ENCODE results near the gene KRT75. TPM values are rescaled to one million over a fixed set of nuclear protein-coding genes. Genes with fewer than 3 reads are reported as not detected.

KRT75 gene
- total RNA-seq, 1 donor from 2014 or later = not detected

DNA sequence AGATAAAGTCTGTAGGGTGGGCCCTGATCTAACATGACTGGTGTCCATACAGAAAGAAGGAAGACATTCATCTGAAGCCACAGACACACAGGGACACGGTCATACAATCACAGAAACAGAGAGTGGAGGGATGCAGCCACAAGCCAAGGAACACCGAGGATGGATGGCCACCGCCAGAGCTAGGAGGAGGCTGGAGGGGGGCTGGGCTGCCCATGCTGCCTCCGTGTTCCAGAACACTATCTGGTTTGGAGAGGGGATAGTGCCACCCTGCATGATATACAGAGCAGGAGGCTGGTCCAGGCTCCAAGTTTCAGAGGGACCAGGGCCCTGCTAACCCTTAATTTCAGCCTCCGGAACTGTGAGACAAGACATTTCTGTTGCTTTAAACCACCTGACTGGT, 8.7 kb downstream of the KRT75 start:
- no peaks in the 10 kb centered on the region for H3K79me2 ChIP-seq (ENCODE audit: low read depth)
- H3K36me3 ChIP-seq = no peaks in the 10 kb centered on the region
- no peak for DNase-seq (ENCODE audit: low spot score)
- Mint-ChIP-seq H3K4me3 (no peak overlapping the region), H3K27ac (peak overlapping the region; percentile 74), H3K4me1 (no peaks in the 10 kb centered on the region), H3K27me3 (ENCODE audit: insufficient read depth, low read depth) (peaks cover 8% of the 10 kb centered on the region), H3K9me3 (no peaks in the 10 kb centered on the region), H3K36me3 (no peaks in the 10 kb centered on the region)
- peaks cover 9% of the 10 kb centered on the region for H3K4me1 ChIP-seq
- TF ChIP-seq, protein P1, sequence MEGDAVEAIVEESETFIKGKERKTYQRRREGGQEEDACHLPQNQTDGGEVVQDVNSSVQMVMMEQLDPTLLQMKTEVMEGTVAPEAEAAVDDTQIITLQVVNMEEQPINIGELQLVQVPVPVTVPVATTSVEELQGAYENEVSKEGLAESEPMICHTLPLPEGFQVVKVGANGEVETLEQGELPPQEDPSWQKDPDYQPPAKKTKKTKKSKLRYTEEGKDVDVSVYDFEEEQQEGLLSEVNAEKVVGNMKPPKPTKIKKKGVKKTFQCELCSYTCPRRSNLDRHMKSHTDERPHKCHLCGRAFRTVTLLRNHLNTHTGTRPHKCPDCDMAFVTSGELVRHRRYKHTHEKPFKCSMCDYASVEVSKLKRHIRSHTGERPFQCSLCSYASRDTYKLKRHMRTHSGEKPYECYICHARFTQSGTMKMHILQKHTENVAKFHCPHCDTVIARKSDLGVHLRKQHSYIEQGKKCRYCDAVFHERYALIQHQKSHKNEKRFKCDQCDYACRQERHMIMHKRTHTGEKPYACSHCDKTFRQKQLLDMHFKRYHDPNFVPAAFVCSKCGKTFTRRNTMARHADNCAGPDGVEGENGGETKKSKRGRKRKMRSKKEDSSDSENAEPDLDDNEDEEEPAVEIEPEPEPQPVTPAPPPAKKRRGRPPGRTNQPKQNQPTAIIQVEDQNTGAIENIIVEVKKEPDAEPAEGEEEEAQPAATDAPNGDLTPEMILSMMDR (IDR thresholded peaks at IDR 0.05) = no peak
- TF ChIP-seq EZH2phosphoT487 (IDR thresholded peaks at IDR 0.05) (no peak), EZH2 (IDR thresholded peaks at IDR 0.05) (no peak)
- H4K20me1 ChIP-seq (ENCODE audit: low read depth) = no peaks in the 10 kb centered on the region
- H3K9ac ChIP-seq = no peak overlapping the region
- no peak overlapping the region for H3K4me3 ChIP-seq
- H3K27me3 ChIP-seq = no peaks in the 10 kb centered on the region
- H3K4me2 ChIP-seq = no peak overlapping the region
- no peak overlapping the region for H3K27ac ChIP-seq
- no peaks in the 10 kb centered on the region for H3F3A ChIP-seq (ENCODE audit: low read depth)
- H2AFZ ChIP-seq (replicated peaks) = no peak overlapping the region
- no peaks in the 10 kb centered on the region for H3K9me3 ChIP-seq (ENCODE audit: low read depth)

DNA sequence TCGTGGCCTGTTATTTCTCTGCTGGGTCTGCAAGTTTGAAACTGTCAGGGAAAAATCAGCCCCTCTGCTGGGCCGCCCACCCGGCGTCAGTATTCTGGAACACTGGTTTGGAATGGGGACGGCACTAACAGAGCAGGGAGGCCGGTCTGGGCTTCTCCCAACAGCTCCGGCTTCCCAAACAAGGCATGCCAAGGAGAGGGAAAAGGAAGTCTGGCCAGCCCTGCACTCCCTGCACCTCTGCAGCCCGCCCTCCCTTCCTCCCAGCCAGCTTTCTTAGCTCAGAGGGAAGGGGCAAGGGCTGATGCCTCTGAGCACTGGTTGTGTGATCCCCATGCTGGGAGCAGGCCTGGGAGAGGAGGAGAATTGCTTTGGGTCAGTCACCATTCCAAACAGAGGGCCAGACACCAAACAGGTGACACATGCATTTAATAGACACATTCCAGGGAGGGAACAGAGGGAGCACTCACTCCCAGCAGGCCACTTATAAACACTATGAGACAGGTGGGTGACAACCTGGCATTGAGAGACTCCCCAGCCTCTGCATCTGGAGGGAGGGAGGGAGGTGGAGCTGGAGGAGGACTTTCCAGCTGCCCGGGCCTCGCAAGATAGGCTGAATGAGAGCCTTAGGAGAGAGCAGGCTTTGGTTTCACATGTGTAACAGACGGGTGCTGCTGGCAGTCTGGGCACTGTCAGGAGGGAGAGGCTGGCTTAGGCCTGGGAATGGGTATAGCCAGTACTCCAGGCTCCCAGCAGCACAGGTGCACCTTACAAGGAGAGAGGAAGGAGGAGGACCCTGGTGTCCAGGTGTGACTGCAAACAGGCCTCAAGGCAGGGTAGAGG, 10.3 kb downstream of the KRT75 start:
- Mint-ChIP-seq H3K4me3 (no peak overlapping the region), H3K27ac (no peak overlapping the region), H3K4me1 (no peaks in the 10 kb centered on the region), H3K36me3 (no peaks in the 10 kb centered on the region), H3K27me3 (ENCODE audit: insufficient read depth, low read depth) (peaks cover 8% of the 10 kb centered on the region), H3K9me3 (no peaks in the 10 kb centered on the region)
- Histone ChIP-seq H3K4me2 (no peak overlapping the region), H2AFZ (replicated peaks) (peak overlapping the region; percentile 90), H3K4me1 (peaks cover 9% of the 10 kb centered on the region), H3K27ac (no peak overlapping the region), H3K9me3 (ENCODE audit: low read depth) (no peaks in the 10 kb centered on the region), H3K36me3 (no peaks in the 10 kb centered on the region), H3K27me3 (no peaks in the 10 kb centered on the region), H3K79me2 (ENCODE audit: low read depth) (no peaks in the 10 kb centered on the region), H3K9ac (no peak overlapping the region), H4K20me1 (ENCODE audit: low read depth) (no peaks in the 10 kb centered on the region), H3K4me3 (no peak overlapping the region), H3F3A (ENCODE audit: low read depth) (no peaks in the 10 kb centered on the region)
- DNase-seq (ENCODE audit: low spot score) = no peak
- TF ChIP-seq EZH2 (IDR thresholded peaks at IDR 0.05) (no peak), EZH2phosphoT487 (IDR thresholded peaks at IDR 0.05) (no peak)
- TF ChIP-seq, protein P1 (IDR thresholded peaks at IDR 0.05) = no peak

DNA sequence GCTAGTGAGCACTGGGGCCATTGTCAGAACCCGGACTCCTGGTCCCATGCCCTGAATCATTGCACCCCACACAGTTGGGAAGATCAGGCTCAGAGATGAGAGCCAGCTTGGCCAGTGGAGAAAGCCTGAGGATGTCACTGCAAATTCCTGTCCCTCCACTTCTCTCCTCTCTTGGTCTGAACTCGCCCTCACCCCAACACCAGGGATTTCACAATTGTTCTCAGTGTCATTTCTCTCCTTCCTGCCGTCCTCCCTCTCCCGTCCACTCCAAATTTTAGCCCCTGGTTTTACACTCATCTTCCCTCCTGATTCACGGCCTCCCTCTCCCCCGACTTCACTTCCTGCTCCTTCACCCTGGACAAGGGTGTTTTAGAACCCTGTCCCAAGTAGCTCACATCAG, 11.1 kb downstream of the KRT75 start:
- no peak overlapping the region for H3K27ac Mint-ChIP-seq
- H4K20me1 ChIP-seq (ENCODE audit: low read depth) = no peaks in the 10 kb centered on the region
- H3K27me3 ChIP-seq = no peaks in the 10 kb centered on the region
- no peak for DNase-seq (ENCODE audit: low spot score)
- H3K27ac ChIP-seq = no peak overlapping the region
- TF ChIP-seq, protein P1 (IDR thresholded peaks at IDR 0.05) = no peak
- TF ChIP-seq EZH2 (IDR thresholded peaks at IDR 0.05) (no peak), EZH2phosphoT487 (IDR thresholded peaks at IDR 0.05) (no peak)
- no peak overlapping the region for H3K4me3 Mint-ChIP-seq
- no peaks in the 10 kb centered on the region for H3K4me1 Mint-ChIP-seq
- no peaks in the 10 kb centered on the region for H3K36me3 ChIP-seq
- H3K79me2 ChIP-seq (ENCODE audit: low read depth) = no peaks in the 10 kb centered on the region
- no peak overlapping the region for H3K9ac ChIP-seq
- no peaks in the 10 kb centered on the region for H3K9me3 ChIP-seq (ENCODE audit: low read depth)
- no peak overlapping the region for H3K4me3 ChIP-seq
- no peaks in the 10 kb centered on the region for H3K36me3 Mint-ChIP-seq
- H2AFZ ChIP-seq (replicated peaks) = peak overlapping the region; percentile 90
- H3K9me3 Mint-ChIP-seq = no peaks in the 10 kb centered on the region
- H3F3A ChIP-seq (ENCODE audit: low read depth) = no peaks in the 10 kb centered on the region
- peaks cover 4% of the 10 kb centered on the region for H3K27me3 Mint-ChIP-seq (ENCODE audit: insufficient read depth, low read depth)
- peaks cover 9% of the 10 kb centered on the region for H3K4me1 ChIP-seq
- no peak overlapping the region for H3K4me2 ChIP-seq

Data from neural progenitor cell (in vitro differentiated cells).